ENCODE data around the gene GDPD5.
A peak's percentile ranks its signal among the peaks of the same experiment; 100 is the strongest.

The GDPD5 gene

GRCh38 chr11:75456596-75457183 lies 69.1 kb downstream of the GDPD5 start:
- Histone ChIP-seq H3K4me2 (ENCODE audit: low read length) (no peak overlapping the region), H3K4me3 (ENCODE audit: low read length) (no peak overlapping the region), H3K9ac (ENCODE audit: low read depth, low read length) (no peak overlapping the region), H3K36me3 (ENCODE audit: insufficient read depth, low read length) (no peaks in the 10 kb centered on the region), H3K27me3 (ENCODE audit: control insufficient read depth, insufficient read depth, low read length) (no peaks in the 10 kb centered on the region), H3K9me3 (replicated peaks; ENCODE audit: low read length) (no peaks in the 10 kb centered on the region), H3K4me1 (ENCODE audit: control insufficient read depth, insufficient read depth, low read length) (peaks cover 11% of the 10 kb centered on the region)

- Histone ChIP-seq H3K9me3 (replicated peaks; ENCODE audit: low read length) (no peaks in the 10 kb centered on the region), H3K36me3 (ENCODE audit: insufficient read depth, low read length) (no peaks in the 10 kb centered on the region), H3K4me2 (ENCODE audit: low read length) (no peak overlapping the region), H3K9ac (ENCODE audit: low read depth, low read length) (no peak overlapping the region), H3K4me3 (ENCODE audit: low read length) (no peak overlapping the region), H3K4me1 (ENCODE audit: control insufficient read depth, insufficient read depth, low read length) (peaks cover 11% of the 10 kb centered on the region), H3K27me3 (ENCODE audit: control insufficient read depth, insufficient read depth, low read length) (no peaks in the 10 kb centered on the region)
Observed at GRCh38 chr11:75454987-75455386, 70.8 kb downstream of the GDPD5 start.

GRCh38 chr11:75453916-75454655 lies 71.7 kb downstream of the GDPD5 start:
- no peaks in the 10 kb centered on the region for H3K9me3 ChIP-seq (replicated peaks; ENCODE audit: low read length)
- H3K9ac ChIP-seq (ENCODE audit: low read depth, low read length) = no peak overlapping the region
- no peaks in the 10 kb centered on the region for H3K36me3 ChIP-seq (ENCODE audit: insufficient read depth, low read length)
- H3K27me3 ChIP-seq (ENCODE audit: control insufficient read depth, insufficient read depth, low read length) = no peaks in the 10 kb centered on the region
- no peak overlapping the region for H3K4me3 ChIP-seq (ENCODE audit: low read length)
- peaks cover 11% of the 10 kb centered on the region for H3K4me1 ChIP-seq (ENCODE audit: control insufficient read depth, insufficient read depth, low read length)
- peak overlapping the region; percentile 29 for H3K4me2 ChIP-seq (ENCODE audit: low read length)

GRCh38 chr11:75450826-75451821 lies 74.6 kb downstream of the GDPD5 start:
- Histone ChIP-seq H3K4me1 (ENCODE audit: control insufficient read depth, insufficient read depth, low read length) (peaks cover 11% of the 10 kb centered on the region), H3K36me3 (ENCODE audit: insufficient read depth, low read length) (no peaks in the 10 kb centered on the region), H3K27me3 (ENCODE audit: control insufficient read depth, insufficient read depth, low read length) (no peaks in the 10 kb centered on the region), H3K9ac (ENCODE audit: low read depth, low read length) (no peak overlapping the region), H3K4me2 (ENCODE audit: low read length) (no peak overlapping the region), H3K9me3 (replicated peaks; ENCODE audit: low read length) (no peaks in the 10 kb centered on the region), H3K4me3 (ENCODE audit: low read length) (no peak overlapping the region)

GRCh38 chr11:75450236-75450635 lies 75.5 kb downstream of the GDPD5 start:
- H3K9ac ChIP-seq (ENCODE audit: low read depth, low read length) = no peak overlapping the region
- H3K4me1 ChIP-seq (ENCODE audit: control insufficient read depth, insufficient read depth, low read length) = peaks cover 11% of the 10 kb centered on the region

GRCh38 chr11:75449776-75450175 lies 76.0 kb downstream of the GDPD5 start:
- H3K27me3 ChIP-seq (ENCODE audit: control insufficient read depth, insufficient read depth, low read length) = no peaks in the 10 kb centered on the region
- H3K4me2 ChIP-seq (ENCODE audit: low read length) = no peak overlapping the region
- H3K36me3 ChIP-seq (ENCODE audit: insufficient read depth, low read length) = no peaks in the 10 kb centered on the region
- peaks cover 11% of the 10 kb centered on the region for H3K4me1 ChIP-seq (ENCODE audit: control insufficient read depth, insufficient read depth, low read length)
- H3K9me3 ChIP-seq (replicated peaks; ENCODE audit: low read length) = no peaks in the 10 kb centered on the region
- H3K4me3 ChIP-seq (ENCODE audit: low read length) = no peak overlapping the region
- H3K9ac ChIP-seq (ENCODE audit: low read depth, low read length) = no peak overlapping the region

More at GRCh38 chr11:75450236-75450635, 75.5 kb downstream of the GDPD5 start:
- Histone ChIP-seq H3K36me3 (ENCODE audit: insufficient read depth, low read length) (no peaks in the 10 kb centered on the region), H3K4me3 (ENCODE audit: low read length) (no peak overlapping the region), H3K4me2 (ENCODE audit: low read length) (no peak overlapping the region), H3K9me3 (replicated peaks; ENCODE audit: low read length) (no peaks in the 10 kb centered on the region), H3K27me3 (ENCODE audit: control insufficient read depth, insufficient read depth, low read length) (no peaks in the 10 kb centered on the region)

- H3K27me3 ChIP-seq (ENCODE audit: control insufficient read depth, insufficient read depth, low read length) = no peaks in the 10 kb centered on the region
- no peaks in the 10 kb centered on the region for H3K36me3 ChIP-seq (ENCODE audit: insufficient read depth, low read length)
- no peak overlapping the region for H3K4me2 ChIP-seq (ENCODE audit: low read length)
- peaks cover 7% of the 10 kb centered on the region for H3K4me1 ChIP-seq (ENCODE audit: control insufficient read depth, insufficient read depth, low read length)
- H3K9me3 ChIP-seq (replicated peaks; ENCODE audit: low read length) = no peaks in the 10 kb centered on the region
- no peak overlapping the region for H3K9ac ChIP-seq (ENCODE audit: low read depth, low read length)
- H3K4me3 ChIP-seq (ENCODE audit: low read length) = no peak overlapping the region
Observed at GRCh38 chr11:75449271-75449670, 76.5 kb downstream of the GDPD5 start.

- Histone ChIP-seq H3K9me3 (replicated peaks; ENCODE audit: low read length) (no peaks in the 10 kb centered on the region), H3K4me3 (ENCODE audit: low read length) (no peak overlapping the region), H3K36me3 (ENCODE audit: insufficient read depth, low read length) (no peaks in the 10 kb centered on the region), H3K9ac (ENCODE audit: low read depth, low read length) (no peak overlapping the region), H3K4me2 (ENCODE audit: low read length) (no peak overlapping the region), H3K4me1 (ENCODE audit: control insufficient read depth, insufficient read depth, low read length) (no peaks in the 10 kb centered on the region), H3K27me3 (ENCODE audit: control insufficient read depth, insufficient read depth, low read length) (no peaks in the 10 kb centered on the region)
Observed at GRCh38 chr11:75447415-75447814, 78.3 kb downstream of the GDPD5 start.

- Histone ChIP-seq H3K27me3 (ENCODE audit: control insufficient read depth, insufficient read depth, low read length) (no peaks in the 10 kb centered on the region), H3K9ac (ENCODE audit: low read depth, low read length) (no peak overlapping the region), H3K4me3 (ENCODE audit: low read length) (no peak overlapping the region), H3K9me3 (replicated peaks; ENCODE audit: low read length) (no peaks in the 10 kb centered on the region), H3K4me1 (ENCODE audit: control insufficient read depth, insufficient read depth, low read length) (no peaks in the 10 kb centered on the region), H3K36me3 (ENCODE audit: insufficient read depth, low read length) (no peaks in the 10 kb centered on the region), H3K4me2 (ENCODE audit: low read length) (no peak overlapping the region)
Observed at GRCh38 chr11:75445315-75445953, 80.3 kb downstream of the GDPD5 start.

GRCh38 chr11:75443043-75443442 lies 82.7 kb downstream of the GDPD5 start:
- Histone ChIP-seq H3K27me3 (ENCODE audit: control insufficient read depth, insufficient read depth, low read length) (no peaks in the 10 kb centered on the region), H3K4me2 (ENCODE audit: low read length) (no peak overlapping the region), H3K9me3 (replicated peaks; ENCODE audit: low read length) (no peaks in the 10 kb centered on the region), H3K4me3 (ENCODE audit: low read length) (no peak overlapping the region), H3K9ac (ENCODE audit: low read depth, low read length) (no peak overlapping the region), H3K4me1 (ENCODE audit: control insufficient read depth, insufficient read depth, low read length) (no peaks in the 10 kb centered on the region), H3K36me3 (ENCODE audit: insufficient read depth, low read length) (no peaks in the 10 kb centered on the region)
